ENCODE results near the gene POLN. TPM values are rescaled to one million over a fixed set of nuclear protein-coding genes. Genes with fewer than 3 reads are reported as not detected.

Gene POLN
- total and polyA plus RNA-seq, 2 donors from 2014 or later: 1.3 to 3.8 TPM

- H3K4me3 ChIP-seq (ENCODE audit: low read length in 3 of 3): no peak overlapping the region
- H3K9ac ChIP-seq (ENCODE audit: low read length in 3 of 3): no peak overlapping the region
These were observed 197.8 kb downstream of the POLN start for GRCh38 chr4:2044119-2044485.

GRCh38 chr4:2043396-2044118 is 198.4 kb downstream of the POLN start:
- no peaks in the 10 kb centered on the region for H3K9me3 ChIP-seq (ENCODE audit: control insufficient read depth in 2 of 3, insufficient read depth in 1 of 3, low read length in 3 of 3)
- intact Hi-C loops (cut with DNase I): no loop called here
- TF ChIP-seq CTCF (IDR thresholded peaks at IDR 0.05; ENCODE audit: borderline replicate concordance, extremely low read depth, insufficient read depth): no peak
- H3K9ac ChIP-seq (ENCODE audit: low read length in 3 of 3): no peak overlapping the region
- DNase-seq (peak in 1 of 5 donors; percentile 74), FAIRE-seq (no peak)
- no peaks in the 10 kb centered on the region for H3K27me3 ChIP-seq (ENCODE audit: control insufficient read depth, insufficient read depth, low read length)
- H3K4me3 ChIP-seq (ENCODE audit: low read length in 3 of 3): no peak overlapping the region
- peaks cover 0 to 4% (median 0%) of the 10 kb centered on the region in 3 donors for H3K4me1 ChIP-seq (ENCODE audit: control insufficient read depth in 2 of 3, insufficient read depth in 2 of 3, low read depth in 1 of 3, low read length in 3 of 3)
- no peaks in the 10 kb centered on the region for H3K36me3 ChIP-seq (ENCODE audit: control insufficient read depth in 2 of 3, insufficient read depth in 3 of 3, low read length in 3 of 3)
- H3K27ac ChIP-seq (ENCODE audit: low read depth in 2 of 2, low read length in 2 of 2): no peak overlapping the region

More at GRCh38 chr4:2044119-2044485, 197.8 kb downstream of the POLN start:
- DNase-seq (no peak), FAIRE-seq (no peak)
- Histone ChIP-seq H3K36me3 (ENCODE audit: control insufficient read depth in 2 of 3, insufficient read depth in 3 of 3, low read length in 3 of 3) (no peaks in the 10 kb centered on the region), H3K27ac (ENCODE audit: low read depth in 2 of 2, low read length in 2 of 2) (no peak overlapping the region), H3K9me3 (ENCODE audit: control insufficient read depth in 2 of 3, insufficient read depth in 1 of 3, low read length in 3 of 3) (no peaks in the 10 kb centered on the region), H3K4me1 (ENCODE audit: control insufficient read depth in 2 of 3, insufficient read depth in 2 of 3, low read depth in 1 of 3, low read length in 3 of 3) (peaks cover 0 to 4% (median 0%) of the 10 kb centered on the region in 3 donors), H3K27me3 (ENCODE audit: control insufficient read depth, insufficient read depth, low read length) (no peaks in the 10 kb centered on the region)
- intact Hi-C loops (cut with DNase I): no loop called here
- no peak for TF ChIP-seq CTCF (IDR thresholded peaks at IDR 0.05; ENCODE audit: borderline replicate concordance, extremely low read depth, insufficient read depth)

- no peak for FAIRE-seq
- DNase-seq: peak in 1 of 5 donors; percentile 41
- Histone ChIP-seq H3K4me3 (ENCODE audit: low read length in 3 of 3) (no peak overlapping the region), H3K9me3 (ENCODE audit: control insufficient read depth in 2 of 3, insufficient read depth in 1 of 3, low read length in 3 of 3) (no peaks in the 10 kb centered on the region), H3K36me3 (ENCODE audit: control insufficient read depth in 2 of 3, insufficient read depth in 3 of 3, low read length in 3 of 3) (no peaks in the 10 kb centered on the region), H3K27me3 (ENCODE audit: control insufficient read depth, insufficient read depth, low read length) (no peaks in the 10 kb centered on the region), H3K27ac (ENCODE audit: low read depth in 2 of 2, low read length in 2 of 2) (no peak overlapping the region), H3K9ac (ENCODE audit: low read length in 3 of 3) (no peak overlapping the region), H3K4me1 (ENCODE audit: control insufficient read depth in 2 of 3, insufficient read depth in 2 of 3, low read depth in 1 of 3, low read length in 3 of 3) (peaks cover 0 to 4% (median 0%) of the 10 kb centered on the region in 3 donors)
- intact Hi-C loops (cut with DNase I): no loop called here
- TF ChIP-seq CTCF (IDR thresholded peaks at IDR 0.05; ENCODE audit: borderline replicate concordance, extremely low read depth, insufficient read depth): no peak
These were observed 198.9 kb downstream of the POLN start for GRCh38 chr4:2042947-2043395.
